Measurements from ENCODE around the gene DNM3. TPM values are rescaled to one million over a fixed set of nuclear protein-coding genes. Genes with fewer than 3 reads are reported as not detected.
A peak's percentile ranks its signal among the peaks of the same experiment; 100 is the strongest.

The DNM3 gene
- total RNA-seq, 1 donor from 2014 or later = 4.7 TPM

- Mint-ChIP-seq H3K27ac (ENCODE audit: unreplicated experiment) (no peak overlapping the region), H3K36me3 (ENCODE audit: low read depth, unreplicated experiment) (no peaks in the 10 kb centered on the region), H3K4me1 (ENCODE audit: low read depth, unreplicated experiment) (peaks cover 20% of the 10 kb centered on the region), H3K9me3 (ENCODE audit: unreplicated experiment) (no peaks in the 10 kb centered on the region), H3K4me3 (ENCODE audit: unreplicated experiment) (no peak overlapping the region), H3K27me3 (ENCODE audit: low read depth, unreplicated experiment) (no peaks in the 10 kb centered on the region)
- TF ChIP-seq CTCF (IDR thresholded peaks at IDR 0.05; ENCODE audit: insufficient read depth, low read depth, low read length) (no peak), EZH2 (IDR thresholded peaks at IDR 0.05; ENCODE audit: insufficient read depth, low read length) (no peak)
- Histone ChIP-seq H3K9ac (ENCODE audit: low read length) (no peak overlapping the region), H3K36me3 (ENCODE audit: insufficient read depth, low read length) (no peaks in the 10 kb centered on the region), H2AFZ (ENCODE audit: low read depth, low read length) (no peak overlapping the region), H3K27me3 (ENCODE audit: insufficient read depth, low read length) (no peaks in the 10 kb centered on the region), H3K4me3 (ENCODE audit: insufficient read depth, low read depth, low read length) (no peak overlapping the region), H3K4me2 (ENCODE audit: low read length) (peak overlapping the region; percentile 41), H3K79me2 (ENCODE audit: insufficient read depth, low read length) (no peaks in the 10 kb centered on the region), H4K20me1 (ENCODE audit: insufficient read depth, low read length) (no peaks in the 10 kb centered on the region), H3K27ac (ENCODE audit: low read depth, low read length) (no peak overlapping the region), H3K4me1 (ENCODE audit: insufficient read depth, low read length) (peaks cover 17% of the 10 kb centered on the region), H3K9me3 (ENCODE audit: insufficient read depth, low read depth, low read length) (no peaks in the 10 kb centered on the region)
- FAIRE-seq = peak; percentile 76
- DNase-seq (ENCODE audit: low read depth) = peak; percentile 96
Measured at GRCh38 chr1:172167796-172168596, 326.7 kb downstream of the DNM3 start.

- peak overlapping the region; percentile 41 for H3K4me2 ChIP-seq (ENCODE audit: low read length)
- Mint-ChIP-seq H3K36me3 (ENCODE audit: low read depth, unreplicated experiment) (no peaks in the 10 kb centered on the region), H3K4me1 (ENCODE audit: low read depth, unreplicated experiment) (peaks cover 16% of the 10 kb centered on the region), H3K27ac (ENCODE audit: unreplicated experiment) (peak overlapping the region; percentile 55), H3K4me3 (ENCODE audit: unreplicated experiment) (no peak overlapping the region), H3K9me3 (ENCODE audit: unreplicated experiment) (no peaks in the 10 kb centered on the region), H3K27me3 (ENCODE audit: low read depth, unreplicated experiment) (no peaks in the 10 kb centered on the region)
- no peak overlapping the region for H3K9ac ChIP-seq (ENCODE audit: low read length)
- H4K20me1 ChIP-seq (ENCODE audit: insufficient read depth, low read length) = no peaks in the 10 kb centered on the region
- no peaks in the 10 kb centered on the region for H3K79me2 ChIP-seq (ENCODE audit: insufficient read depth, low read length)
- no peak overlapping the region for H3K27ac ChIP-seq (ENCODE audit: low read depth, low read length)
- DNase-seq (ENCODE audit: low read depth) (no peak), FAIRE-seq (no peak)
- no peak overlapping the region for H3K4me3 ChIP-seq (ENCODE audit: insufficient read depth, low read depth, low read length)
- H3K4me1 ChIP-seq (ENCODE audit: insufficient read depth, low read length) = peaks cover 13% of the 10 kb centered on the region
- H3K9me3 ChIP-seq (ENCODE audit: insufficient read depth, low read depth, low read length) = no peaks in the 10 kb centered on the region
- no peaks in the 10 kb centered on the region for H3K36me3 ChIP-seq (ENCODE audit: insufficient read depth, low read length)
- H2AFZ ChIP-seq (ENCODE audit: low read depth, low read length) = no peak overlapping the region
- H3K27me3 ChIP-seq (ENCODE audit: insufficient read depth, low read length) = no peaks in the 10 kb centered on the region
- TF ChIP-seq CTCF (IDR thresholded peaks at IDR 0.05; ENCODE audit: insufficient read depth, low read depth, low read length) (no peak), EZH2 (IDR thresholded peaks at IDR 0.05; ENCODE audit: insufficient read depth, low read length) (no peak)
Measured at GRCh38 chr1:172168597-172168872, 327.2 kb downstream of the DNM3 start.

GRCh38 chr1:172169836-172170235 lies 328.5 kb downstream of the DNM3 start:
- Histone ChIP-seq H3K9ac (ENCODE audit: low read length) (no peak overlapping the region), H3K9me3 (ENCODE audit: insufficient read depth, low read depth, low read length) (no peaks in the 10 kb centered on the region), H3K4me2 (ENCODE audit: low read length) (no peak overlapping the region), H3K79me2 (ENCODE audit: insufficient read depth, low read length) (no peaks in the 10 kb centered on the region), H3K27ac (ENCODE audit: low read depth, low read length) (no peak overlapping the region), H4K20me1 (ENCODE audit: insufficient read depth, low read length) (no peaks in the 10 kb centered on the region), H3K36me3 (ENCODE audit: insufficient read depth, low read length) (no peaks in the 10 kb centered on the region), H3K4me3 (ENCODE audit: insufficient read depth, low read depth, low read length) (no peak overlapping the region), H3K27me3 (ENCODE audit: insufficient read depth, low read length) (no peaks in the 10 kb centered on the region), H3K4me1 (ENCODE audit: insufficient read depth, low read length) (peaks cover 4% of the 10 kb centered on the region), H2AFZ (ENCODE audit: low read depth, low read length) (no peak overlapping the region)
- FAIRE-seq (no peak), DNase-seq (ENCODE audit: low read depth) (no peak)
- TF ChIP-seq CTCF (IDR thresholded peaks at IDR 0.05; ENCODE audit: insufficient read depth, low read depth, low read length) = no peak
- TF ChIP-seq EZH2 (IDR thresholded peaks at IDR 0.05; ENCODE audit: insufficient read depth, low read length) = no peak
- H3K4me1 Mint-ChIP-seq (ENCODE audit: low read depth, unreplicated experiment) = peaks cover 5% of the 10 kb centered on the region
- no peaks in the 10 kb centered on the region for H3K27me3 Mint-ChIP-seq (ENCODE audit: low read depth, unreplicated experiment)
- H3K27ac Mint-ChIP-seq (ENCODE audit: unreplicated experiment) = no peak overlapping the region
- H3K4me3 Mint-ChIP-seq (ENCODE audit: unreplicated experiment) = no peak overlapping the region
- no peaks in the 10 kb centered on the region for H3K36me3 Mint-ChIP-seq (ENCODE audit: low read depth, unreplicated experiment)
- no peaks in the 10 kb centered on the region for H3K9me3 Mint-ChIP-seq (ENCODE audit: unreplicated experiment)
